HL-60 (cell line): Measurements from ENCODE around the gene ZFHX2.

ENCODE experiments used
- DNase-seq, 2 experiments: peaks; one replicate each; pipeline ENCODE4 v3.0.0-alpha.2; 2010 to 2020; ENCODE audit warnings: low read depth in 1 of 2, low spot score in 1 of 2
- H3K27ac ChIP-seq: fragments of 250-450 bp; sonication (Bioruptor Pico); replicated peaks from 2 replicates; pipeline ENCODE4 v1.5.1; 2020; ENCODE audit warnings: mild to moderate bottlenecking, moderate library complexity
- H3K27me3 ChIP-seq: fragments of 250-450 bp; sonication (Bioruptor Pico); 2 replicates; pipeline ENCODE4 v1.5.1; 2021; ENCODE audit warnings: mild to moderate bottlenecking, moderate library complexity; ENCODE audit not compliant: insufficient read depth, poor library complexity, severe bottlenecking
- H3K4me3 ChIP-seq: replicated peaks from 2 replicates; pipeline ENCODE4 v1.5.1; 2011; ENCODE audit warnings: mild to moderate bottlenecking, control low read depth, low read length; ENCODE audit not compliant: insufficient read depth
- CTCF ChIP-seq: IDR thresholded peaks from one replicate; pipeline ENCODE4 v1.5.1; 2011; ENCODE audit warnings: low read length, control low read depth, inconsistent platforms; ENCODE audit not compliant: insufficient read depth
- GABPA ChIP-seq: IDR thresholded peaks from 2 replicates; pipeline ENCODE4 v1.6.1; 2012; ENCODE audit warnings: low read depth
- REST ChIP-seq: IDR thresholded peaks from 2 replicates; pipeline ENCODE4 v1.6.1; 2012; ENCODE audit warnings: low read depth; ENCODE audit not compliant: insufficient replicate concordance
- SPI1 ChIP-seq: IDR thresholded peaks from 2 replicates; pipeline ENCODE4 v1.6.1; 2012; ENCODE audit warnings: low read depth, mild to moderate bottlenecking, borderline replicate concordance

ZFHX2 gene

GRCh38 chr14:23481362-23481970 lies 70.1 kb downstream of the ZFHX2 start:
- Histone ChIP-seq H3K4me3 (no peak overlapping the region), H3K27ac (no peak overlapping the region), H3K27me3 (no peaks in the 10 kb centered on the region)
- DNase-seq = no peak
- no peak for TF ChIP-seq CTCF
- peak; percentile 93 for TF ChIP-seq REST

GRCh38 chr14:23478109-23478759 lies 73.3 kb downstream of the ZFHX2 start:
- TF ChIP-seq SPI1 (no peak), REST (no peak), CTCF (peak; percentile 32)
- DNase-seq = peak; percentile 30 to 63
- Histone ChIP-seq H3K27ac (no peak overlapping the region), H3K4me3 (no peak overlapping the region), H3K27me3 (no peaks in the 10 kb centered on the region)

GRCh38 chr14:23470947-23471346 lies 80.6 kb downstream of the ZFHX2 start:
- DNase-seq = no peak
- H3K27ac ChIP-seq = no peak overlapping the region
- TF ChIP-seq REST (no peak), GABPA (no peak)
- no peak overlapping the region for H3K4me3 ChIP-seq
- H3K27me3 ChIP-seq = no peaks in the 10 kb centered on the region
